Measurements from ENCODE around the gene ZNF385D.

Gene ZNF385D

DNA sequence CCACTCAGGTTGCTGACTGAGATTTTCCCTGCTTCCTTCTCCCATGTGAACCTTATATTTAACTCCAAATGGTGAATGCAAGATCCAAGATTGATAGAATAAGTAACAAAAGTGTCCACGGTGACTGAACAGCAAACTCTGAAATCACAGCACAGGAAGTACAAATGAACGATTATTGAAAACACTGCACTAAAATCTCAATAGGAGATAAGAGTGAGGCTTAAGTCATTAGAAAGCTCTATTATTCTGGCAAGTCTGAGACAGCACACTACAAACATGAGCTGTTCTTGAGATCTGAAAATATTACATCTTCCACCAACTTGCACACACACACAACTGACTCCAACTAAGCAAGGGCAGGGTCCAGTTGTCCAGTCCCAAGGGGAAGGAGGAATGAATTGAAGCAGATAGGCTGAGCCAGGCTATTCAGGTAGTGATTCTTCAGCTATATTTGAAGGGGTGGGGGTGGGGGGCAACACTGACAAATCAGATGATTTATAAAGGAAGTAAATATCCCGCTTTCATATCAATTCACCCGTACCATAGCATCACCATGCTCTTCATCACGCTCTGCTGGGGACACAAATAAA lies 2.9 kb downstream of the ZNF385D start:
- DNase-seq (ENCODE audit: low spot score) = no peak

- no peak for DNase-seq (ENCODE audit: low spot score)
Measured at GRCh38 chr3:21747376-21747775, 3.6 kb downstream of the ZNF385D start.

GRCh38 chr3:21745966-21746365 lies 5.0 kb downstream of the ZNF385D start:
- no peak for DNase-seq (ENCODE audit: low spot score)

GRCh38 chr3:21744793-21745192 lies 6.2 kb downstream of the ZNF385D start:
- DNase-seq (ENCODE audit: low spot score) = no peak

GRCh38 chr3:21738935-21739702 lies 11.9 kb downstream of the ZNF385D start:
- DNase-seq (ENCODE audit: low spot score) = no peak

DNA sequence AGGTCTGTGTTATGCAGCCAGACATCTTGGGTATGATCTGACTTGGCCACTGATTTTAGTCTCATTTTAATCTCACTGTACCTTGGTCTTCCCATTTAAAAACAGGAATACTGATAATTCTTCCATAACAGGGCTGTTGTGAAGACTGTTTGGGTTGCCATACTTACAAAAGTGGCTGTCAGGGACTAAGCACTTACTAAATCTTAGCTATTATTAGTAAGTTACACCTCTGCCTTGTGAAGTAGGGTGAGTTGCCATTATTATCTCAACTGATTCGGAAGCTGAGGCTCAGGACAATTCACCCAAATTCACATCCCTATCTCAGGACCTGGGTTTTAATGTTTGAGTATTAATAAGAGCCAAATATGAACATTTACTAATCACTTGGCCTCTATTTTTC lies 12.7 kb downstream of the ZNF385D start:
- no peak for DNase-seq (ENCODE audit: low spot score)

DNA sequence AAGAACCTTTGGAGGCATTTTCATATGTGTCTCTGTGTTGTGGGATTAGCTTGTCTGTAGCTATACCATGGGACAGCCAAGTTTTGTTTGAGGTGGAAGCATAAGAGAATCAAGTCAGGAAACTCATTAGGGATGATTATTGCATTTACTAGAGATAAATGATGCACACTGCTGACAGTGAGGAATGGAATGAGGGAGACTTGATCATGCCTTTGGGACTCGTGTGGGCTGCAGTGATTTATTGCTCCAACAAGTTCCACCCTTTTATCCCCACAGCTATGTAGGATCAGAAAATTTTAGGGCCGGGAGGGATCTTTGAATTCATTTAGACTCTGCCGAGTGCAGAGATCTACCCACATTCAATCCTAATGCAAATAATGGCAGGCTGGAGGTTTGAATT lies 16.3 kb downstream of the ZNF385D start:
- no peak for DNase-seq (ENCODE audit: low spot score)

DNA sequence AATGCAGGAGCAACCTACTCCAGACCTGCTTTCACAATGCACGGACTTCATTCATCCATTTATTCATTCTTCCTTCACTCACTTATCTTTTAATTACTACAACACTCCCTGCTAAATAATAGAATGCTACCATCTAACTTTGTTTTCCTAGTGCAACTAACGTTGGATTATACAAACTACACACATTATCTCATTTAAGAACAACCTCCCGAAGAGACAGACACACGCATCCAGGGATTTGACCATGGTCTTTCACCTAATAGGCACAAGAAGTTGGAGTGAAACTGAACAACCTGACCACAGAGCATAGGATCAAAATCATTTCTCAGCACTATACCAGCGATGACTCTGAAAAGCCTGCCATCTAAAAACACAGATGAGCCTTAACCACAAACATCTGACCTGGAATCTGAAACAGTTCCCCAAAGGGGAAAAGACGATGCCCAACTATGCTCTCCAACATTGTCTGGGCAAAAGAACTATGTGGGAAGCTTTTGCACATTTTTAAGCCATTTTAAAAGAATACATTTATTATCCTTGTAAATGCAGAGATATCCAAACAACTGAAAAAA lies 21.0 kb downstream of the ZNF385D start:
- no peak for DNase-seq (ENCODE audit: low spot score)

- DNase-seq (ENCODE audit: low spot score) = no peak
Measured at GRCh38 chr3:21729331-21729730, 21.7 kb downstream of the ZNF385D start.

DNA sequence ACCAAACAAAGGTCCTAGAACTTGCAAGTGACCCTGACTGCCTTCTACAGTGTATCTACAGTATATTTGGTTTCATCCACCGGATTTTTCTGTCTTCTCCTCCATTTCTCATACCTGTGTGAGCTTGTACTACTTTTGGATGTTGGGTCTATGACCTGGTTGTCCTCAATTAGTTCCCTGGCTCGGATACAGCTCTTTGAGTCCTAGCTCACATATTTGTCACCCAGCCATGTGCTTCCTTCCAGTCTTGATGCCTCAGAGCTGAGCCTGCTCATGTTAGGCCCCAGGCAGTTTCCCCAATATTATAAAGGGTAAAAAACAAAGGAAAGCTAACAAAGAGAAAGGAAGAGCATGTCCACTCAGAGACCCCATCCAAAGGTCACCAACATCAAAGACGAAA lies 28.2 kb downstream of the ZNF385D start:
- no peak for DNase-seq (ENCODE audit: low spot score)

- no peak for DNase-seq (ENCODE audit: low spot score)
Measured at GRCh38 chr3:21722301-21722700, 28.7 kb downstream of the ZNF385D start.

GRCh38 chr3:21718943-21719591 lies 31.9 kb downstream of the ZNF385D start:
- no peak for DNase-seq (ENCODE audit: low spot score)

- no peak for DNase-seq (ENCODE audit: low spot score)
Measured at GRCh38 chr3:21718161-21718765, 32.7 kb downstream of the ZNF385D start.

DNA sequence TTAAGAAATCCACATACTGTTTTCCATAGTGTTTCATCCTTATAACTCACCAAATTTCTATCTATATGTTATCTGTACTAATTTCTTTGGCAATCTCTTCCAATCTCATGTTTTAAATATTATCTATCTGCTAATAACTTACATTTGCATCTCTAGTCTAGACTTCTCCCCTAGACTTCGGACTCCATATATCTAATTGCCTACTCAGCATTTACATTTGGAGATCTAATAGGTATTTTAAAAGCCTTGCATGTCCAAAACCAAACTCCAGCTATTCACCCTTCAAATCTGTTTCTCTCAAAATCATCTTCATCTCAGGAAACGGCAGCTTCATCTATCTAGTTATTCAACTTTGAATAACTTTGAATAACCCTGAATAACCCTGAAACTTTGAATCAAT lies 35.3 kb downstream of the ZNF385D start:
- no peak for DNase-seq (ENCODE audit: low spot score)

DNA sequence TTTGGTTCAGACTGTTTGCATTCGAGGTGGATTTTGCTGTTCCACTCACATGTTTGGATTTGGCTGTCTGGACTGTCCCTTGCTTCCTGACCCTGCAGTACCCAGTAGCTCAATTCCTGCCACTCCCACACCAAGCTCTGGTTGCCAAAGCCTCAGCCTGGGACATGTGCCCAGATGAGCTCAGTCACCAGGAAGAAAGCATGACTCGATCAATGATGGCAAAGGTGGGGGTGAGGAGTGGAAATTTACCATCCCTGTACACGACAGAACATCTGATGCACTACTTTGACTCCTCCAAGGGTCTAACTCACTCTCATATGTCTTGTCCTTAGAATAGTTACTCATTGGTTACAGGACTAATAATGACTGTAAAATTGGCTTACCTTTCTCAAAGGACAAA lies 45.2 kb downstream of the ZNF385D start:
- DNase-seq (ENCODE audit: low spot score) = no peak

- no peak for DNase-seq (ENCODE audit: low spot score)
Measured at GRCh38 chr3:21704796-21705195, 46.2 kb downstream of the ZNF385D start.

DNA sequence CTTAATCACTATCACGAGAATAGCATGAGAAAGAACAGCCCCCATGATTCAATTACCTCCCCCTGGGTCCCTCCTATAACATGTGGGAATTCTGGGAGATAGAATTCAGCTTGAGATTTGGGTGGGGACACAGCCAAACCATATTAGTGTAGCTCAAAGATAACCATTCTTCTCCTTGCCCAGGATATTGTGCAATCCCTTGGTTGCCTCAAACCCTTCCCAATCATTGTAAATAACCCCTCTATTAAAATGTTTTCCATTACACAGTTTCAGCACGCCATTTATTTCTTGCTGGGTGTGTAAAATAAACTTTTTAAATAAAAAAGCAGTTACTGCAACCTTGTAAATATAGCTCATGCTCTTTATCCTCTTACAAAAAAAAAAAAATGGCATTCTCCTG lies 47.7 kb downstream of the ZNF385D start:
- no peak for DNase-seq (ENCODE audit: low spot score)

DNA sequence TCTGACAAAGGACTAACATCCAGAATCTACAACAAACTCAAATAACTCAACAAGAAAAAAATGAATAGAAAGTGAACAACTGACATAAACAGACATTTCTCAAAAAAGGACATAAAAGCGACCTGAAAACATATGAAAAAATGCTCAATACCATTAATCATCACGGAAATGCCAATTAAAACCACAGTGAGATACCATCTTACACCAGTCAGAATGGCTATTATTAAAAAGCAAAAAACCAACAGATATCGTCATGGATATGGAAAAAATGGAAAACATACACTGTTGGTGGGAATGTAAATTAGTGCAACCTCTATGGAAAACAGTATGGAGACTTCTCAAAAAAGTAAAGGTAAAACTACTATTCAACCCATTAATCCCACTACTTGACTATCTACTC lies 53.3 kb downstream of the ZNF385D start:
- DNase-seq (ENCODE audit: low spot score) = no peak

DNA sequence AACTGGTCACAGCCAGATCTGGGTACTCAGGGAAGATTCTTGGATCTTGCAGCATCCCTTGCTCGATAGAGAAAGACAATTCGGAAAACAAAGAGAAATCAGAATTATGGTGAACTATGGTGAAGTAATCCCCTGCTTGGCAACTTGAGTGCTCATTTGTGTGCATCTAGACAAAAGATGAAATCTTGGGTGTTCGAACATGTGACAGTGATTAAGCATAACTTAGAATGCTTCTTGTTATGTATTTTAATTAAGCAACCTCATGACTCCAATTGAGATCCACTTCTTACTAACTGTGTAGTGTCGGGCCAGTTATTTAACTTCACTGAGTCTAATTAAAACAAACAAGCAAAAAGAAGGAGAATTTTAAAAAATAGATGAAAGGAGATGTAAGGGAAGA lies 56.5 kb downstream of the ZNF385D start:
- no peak for DNase-seq (ENCODE audit: low spot score)

DNA sequence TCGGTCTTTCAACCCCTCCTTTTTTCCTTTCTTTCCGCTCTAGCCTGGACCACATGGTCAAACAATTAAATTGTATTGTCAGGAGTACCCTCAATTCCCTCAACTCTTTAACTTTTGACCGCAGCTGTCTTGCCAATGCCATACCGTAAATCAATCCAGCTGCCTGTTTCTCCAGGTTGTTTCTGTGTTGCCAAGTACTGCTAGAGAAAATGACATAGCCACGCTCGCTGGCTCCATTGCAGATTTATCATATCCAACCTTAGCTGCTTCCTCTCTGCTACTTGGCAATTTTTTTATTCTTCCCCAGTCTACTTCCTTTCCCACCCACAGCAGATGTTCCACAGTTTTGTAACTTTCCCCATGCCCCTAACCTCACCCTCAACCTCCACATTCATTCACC lies 60.0 kb downstream of the ZNF385D start:
- DNase-seq (ENCODE audit: low spot score) = no peak

DNA sequence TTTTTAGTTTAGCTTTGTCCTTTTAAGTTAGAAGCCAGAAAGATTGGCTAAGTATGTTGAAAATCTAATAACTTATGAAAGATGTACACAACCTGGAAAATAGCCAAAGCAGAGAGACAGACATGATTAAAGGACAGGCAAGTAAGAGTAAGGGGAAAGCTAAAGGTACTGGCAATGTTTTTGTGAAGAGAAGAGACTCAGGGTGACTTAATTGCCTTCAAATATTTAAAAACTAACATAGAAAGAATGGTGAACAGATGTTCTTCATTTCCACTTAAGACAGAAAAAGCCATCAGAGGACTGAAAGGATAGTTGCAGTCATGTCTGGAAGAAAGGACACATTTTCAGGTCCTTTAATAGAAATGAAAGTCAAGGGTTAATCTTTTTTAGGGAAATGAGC lies 68.8 kb downstream of the ZNF385D start:
- no peak for DNase-seq (ENCODE audit: low spot score)

GRCh38 chr3:21673393-21673792 lies 77.6 kb downstream of the ZNF385D start:
- no peak for DNase-seq (ENCODE audit: low spot score)

DNA sequence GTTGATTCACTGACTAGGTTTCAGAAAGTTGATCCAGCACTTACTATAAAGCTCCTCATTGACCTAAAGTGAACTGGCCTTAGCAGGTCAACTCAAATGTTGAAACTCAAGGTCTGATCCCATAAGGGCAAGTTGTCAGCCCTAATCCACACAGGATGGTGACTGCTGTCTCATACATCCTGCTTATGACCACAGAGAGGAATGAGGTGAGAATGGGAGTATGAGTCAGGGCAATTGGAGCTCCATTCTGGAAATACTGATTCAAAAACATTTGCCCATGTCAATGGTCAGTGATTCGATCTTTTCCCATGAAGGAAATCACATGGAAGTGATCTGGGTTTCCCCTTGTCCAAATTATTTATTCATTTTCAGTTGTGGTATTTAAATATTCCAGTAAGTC lies 78.7 kb downstream of the ZNF385D start:
- DNase-seq (ENCODE audit: low spot score) = no peak

Measured in hematopoietic multipotent progenitor cell treated with erythropoietin and hydrocortisone succinate and interleukin-3 and kit ligand, for 17 days (in vitro differentiated cells).